HepG2 (cell line): ENCODE data around the gene SPON2. TPM values are rescaled to one million over a fixed set of nuclear protein-coding genes. Genes with fewer than 3 reads are reported as not detected.

Source experiments
- CCAR2 ChIP-seq: fragments of 200-400 bp; formaldehyde crosslinking; optimal IDR thresholded peaks from 2 replicates; pipeline ENCODE3; 2018; ENCODE audit warnings: low read depth, mild to moderate bottlenecking, low read length, moderate library complexity
- GLI4 ChIP-seq: sonication (generic); formaldehyde crosslinking; IDR thresholded peaks from 2 replicates; pipeline ENCODE4 v1.5.1; 2020; ENCODE audit warnings: missing genetic modification reagents, mild to moderate bottlenecking, moderate library complexity, borderline replicate concordance
- HHEX ChIP-seq: IDR thresholded peaks from 2 replicates; pipeline ENCODE4 v1.6.1; 2016; ENCODE audit warnings: control low read depth
- LBX2 ChIP-seq: sonication (generic); formaldehyde crosslinking; IDR thresholded peaks from 2 replicates; pipeline ENCODE4 v1.5.0; 2020; ENCODE audit warnings: missing genetic modification reagents, mild to moderate bottlenecking, borderline replicate concordance
- MAF1 ChIP-seq: sonication (generic); formaldehyde crosslinking; IDR thresholded peaks from 2 replicates; pipeline ENCODE4 v1.5.0; 2020; ENCODE audit warnings: missing genetic modification reagents, borderline replicate concordance
- MAFK ChIP-seq, 2 experiments: IDR thresholded peaks in 1 of 2; conservative IDR thresholded peaks in 1 of 2; 2 replicates each; pipeline ENCODE4 v1.6.1; 2011; ENCODE audit warnings: improper control_type of control experiment in 2 of 2, low read length in 2 of 2
- SAFB2 ChIP-seq: sonication (generic); formaldehyde crosslinking; IDR thresholded peaks from 2 replicates; pipeline ENCODE4 v1.5.1; 2020; ENCODE audit warnings: missing genetic modification reagents, low read depth, mild to moderate bottlenecking, borderline replicate concordance
- SUZ12 ChIP-seq: fragments of 150-350 bp; IDR thresholded peaks from 2 replicates; pipeline ENCODE4 v1.6.1; 2014; ENCODE audit warnings: low read depth, low read length
- THRA ChIP-seq: sonication (generic); formaldehyde crosslinking; IDR thresholded peaks from 2 replicates; pipeline ENCODE4 v1.4.0; 2020; ENCODE audit warnings: missing genetic modification reagents, borderline replicate concordance
- ZNF674 ChIP-seq: sonication (generic); formaldehyde crosslinking; IDR thresholded peaks from 2 replicates; pipeline ENCODE4 v1.5.0; 2020; ENCODE audit warnings: low read depth, mild to moderate bottlenecking, missing genetic modification reagents
- ZNF891 ChIP-seq: sonication (generic); formaldehyde crosslinking; IDR thresholded peaks from 2 replicates; pipeline ENCODE4 v1.5.0; 2020; ENCODE audit warnings: mild to moderate bottlenecking, missing genetic modification reagents
- polyA plus RNA-seq, 8 experiments: library from polyadenylated mRNA; depleted of rRNA in 3 of 8; stranded (reverse) in 7 of 8; unstranded in 1 of 8; fragments of >200 nt; fragmentation: Illumina TruSeq in 4 of 8; extraction: Trizol in 4 of 8; gene quantifications; 2 replicates each; pipeline versions ENCODE4 v1.2.1 to v1.2.3, GENCODE V29; 2011 to 2016; ENCODE audit warnings: low read depth in 4 of 8, missing spikeins in 1 of 8, mixed read lengths in 1 of 8; ENCODE audit not compliant: insufficient read depth in 1 of 8
- total RNA-seq, 5 experiments: library from RNA; depleted of rRNA; stranded (reverse); fragments of >200 nt; fragmentation: Illumina TruSeq; extraction: Trizol; gene quantifications; 2 replicates each; pipeline ENCODE4 v1.2.3, GENCODE V29; 2016; ENCODE audit warnings: low read depth in 1 of 5
- TF ChIP-seq, protein P1 (sequence below): sonication (generic); formaldehyde crosslinking; IDR thresholded peaks from 2 replicates; pipeline ENCODE4 v1.4.0; 2020; ENCODE audit warnings: missing genetic modification reagents
- TF ChIP-seq, protein P2 (sequence below): sonication (generic); formaldehyde crosslinking; IDR thresholded peaks from 2 replicates; pipeline ENCODE4 v1.4.0; 2020; ENCODE audit warnings: missing genetic modification reagents

Gene SPON2
- total and polyA plus RNA-seq, 2 of the 13 experiments (the other 11 are each of a cell fraction or from before 2014, with no cell fraction given), result 17.4 to 55.2 TPM

DNA sequence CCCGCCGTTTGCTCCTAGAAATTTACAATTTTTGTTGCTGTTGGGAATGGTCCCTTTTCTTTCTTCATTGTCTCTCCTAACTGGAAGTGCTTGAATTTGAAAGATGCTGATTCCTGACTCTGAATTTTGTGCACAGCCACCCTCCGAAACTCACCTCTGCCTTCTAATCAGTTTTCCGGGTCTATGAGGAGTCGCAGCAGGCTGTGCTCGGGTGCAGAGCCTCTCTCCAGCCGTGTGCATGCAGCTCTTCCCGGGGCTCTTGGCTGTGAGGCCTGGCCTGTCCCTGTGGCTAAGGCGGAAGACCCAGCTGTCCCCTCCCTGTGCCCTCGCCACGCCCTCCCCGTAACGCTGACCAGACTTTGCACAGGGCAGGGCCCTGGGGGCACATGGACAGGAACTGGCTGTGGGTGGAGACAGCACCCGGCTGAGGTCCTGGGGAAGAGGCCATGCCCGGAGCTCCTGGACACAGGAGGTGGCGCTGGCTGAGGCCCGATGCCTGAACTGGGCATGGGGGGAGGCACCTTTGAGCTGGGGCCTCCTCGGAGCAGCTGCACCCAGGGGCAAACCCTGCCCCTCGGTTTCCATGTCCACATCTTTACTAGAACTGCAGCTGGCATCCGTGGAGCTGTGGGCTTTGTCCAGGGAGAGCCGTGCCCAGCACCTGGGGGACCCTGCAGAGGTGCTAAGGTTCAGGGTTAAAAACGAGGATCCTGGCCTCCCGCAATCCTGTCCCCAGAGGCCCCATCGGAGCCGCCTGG, 32.6 kb upstream of the SPON2 start (continued):
- TF ChIP-seq LBX2 (peak; percentile 91; the same call in 1 of the 2 replicates), SAFB2 (CRISPR knock-in tag) (no peak; the same call in 1 of the 2 replicates), MAF1 (CRISPR knock-in tag) (no peak), ZNF674 (CRISPR knock-in tag) (no peak), SUZ12 (no peak), HHEX (CRISPR knock-in tag) (no peak), MAFK (conservative IDR thresholded peaks at IDR 0.05 in 1 of 2, IDR thresholded peaks at IDR 0.05 in 1 of 2; ENCODE audit: low read length in 2 of 2) (no peak), GLI4 (CRISPR knock-in tag) (no peak), THRA (peak; percentile 81), ZNF891 (peak; percentile 69; the same call in 1 of the 2 replicates), CCAR2 (no peak)
- TF ChIP-seq, protein P1, sequence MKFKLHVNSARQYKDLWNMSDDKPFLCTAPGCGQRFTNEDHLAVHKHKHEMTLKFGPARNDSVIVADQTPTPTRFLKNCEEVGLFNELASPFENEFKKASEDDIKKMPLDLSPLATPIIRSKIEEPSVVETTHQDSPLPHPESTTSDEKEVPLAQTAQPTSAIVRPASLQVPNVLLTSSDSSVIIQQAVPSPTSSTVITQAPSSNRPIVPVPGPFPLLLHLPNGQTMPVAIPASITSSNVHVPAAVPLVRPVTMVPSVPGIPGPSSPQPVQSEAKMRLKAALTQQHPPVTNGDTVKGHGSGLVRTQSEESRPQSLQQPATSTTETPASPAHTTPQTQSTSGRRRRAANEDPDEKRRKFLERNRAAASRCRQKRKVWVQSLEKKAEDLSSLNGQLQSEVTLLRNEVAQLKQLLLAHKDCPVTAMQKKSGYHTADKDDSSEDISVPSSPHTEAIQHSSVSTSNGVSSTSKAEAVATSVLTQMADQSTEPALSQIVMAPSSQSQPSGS (CRISPR knock-in tag), result peak; percentile 80; the same call in 1 of the 2 replicates
- TF ChIP-seq, protein P2, sequence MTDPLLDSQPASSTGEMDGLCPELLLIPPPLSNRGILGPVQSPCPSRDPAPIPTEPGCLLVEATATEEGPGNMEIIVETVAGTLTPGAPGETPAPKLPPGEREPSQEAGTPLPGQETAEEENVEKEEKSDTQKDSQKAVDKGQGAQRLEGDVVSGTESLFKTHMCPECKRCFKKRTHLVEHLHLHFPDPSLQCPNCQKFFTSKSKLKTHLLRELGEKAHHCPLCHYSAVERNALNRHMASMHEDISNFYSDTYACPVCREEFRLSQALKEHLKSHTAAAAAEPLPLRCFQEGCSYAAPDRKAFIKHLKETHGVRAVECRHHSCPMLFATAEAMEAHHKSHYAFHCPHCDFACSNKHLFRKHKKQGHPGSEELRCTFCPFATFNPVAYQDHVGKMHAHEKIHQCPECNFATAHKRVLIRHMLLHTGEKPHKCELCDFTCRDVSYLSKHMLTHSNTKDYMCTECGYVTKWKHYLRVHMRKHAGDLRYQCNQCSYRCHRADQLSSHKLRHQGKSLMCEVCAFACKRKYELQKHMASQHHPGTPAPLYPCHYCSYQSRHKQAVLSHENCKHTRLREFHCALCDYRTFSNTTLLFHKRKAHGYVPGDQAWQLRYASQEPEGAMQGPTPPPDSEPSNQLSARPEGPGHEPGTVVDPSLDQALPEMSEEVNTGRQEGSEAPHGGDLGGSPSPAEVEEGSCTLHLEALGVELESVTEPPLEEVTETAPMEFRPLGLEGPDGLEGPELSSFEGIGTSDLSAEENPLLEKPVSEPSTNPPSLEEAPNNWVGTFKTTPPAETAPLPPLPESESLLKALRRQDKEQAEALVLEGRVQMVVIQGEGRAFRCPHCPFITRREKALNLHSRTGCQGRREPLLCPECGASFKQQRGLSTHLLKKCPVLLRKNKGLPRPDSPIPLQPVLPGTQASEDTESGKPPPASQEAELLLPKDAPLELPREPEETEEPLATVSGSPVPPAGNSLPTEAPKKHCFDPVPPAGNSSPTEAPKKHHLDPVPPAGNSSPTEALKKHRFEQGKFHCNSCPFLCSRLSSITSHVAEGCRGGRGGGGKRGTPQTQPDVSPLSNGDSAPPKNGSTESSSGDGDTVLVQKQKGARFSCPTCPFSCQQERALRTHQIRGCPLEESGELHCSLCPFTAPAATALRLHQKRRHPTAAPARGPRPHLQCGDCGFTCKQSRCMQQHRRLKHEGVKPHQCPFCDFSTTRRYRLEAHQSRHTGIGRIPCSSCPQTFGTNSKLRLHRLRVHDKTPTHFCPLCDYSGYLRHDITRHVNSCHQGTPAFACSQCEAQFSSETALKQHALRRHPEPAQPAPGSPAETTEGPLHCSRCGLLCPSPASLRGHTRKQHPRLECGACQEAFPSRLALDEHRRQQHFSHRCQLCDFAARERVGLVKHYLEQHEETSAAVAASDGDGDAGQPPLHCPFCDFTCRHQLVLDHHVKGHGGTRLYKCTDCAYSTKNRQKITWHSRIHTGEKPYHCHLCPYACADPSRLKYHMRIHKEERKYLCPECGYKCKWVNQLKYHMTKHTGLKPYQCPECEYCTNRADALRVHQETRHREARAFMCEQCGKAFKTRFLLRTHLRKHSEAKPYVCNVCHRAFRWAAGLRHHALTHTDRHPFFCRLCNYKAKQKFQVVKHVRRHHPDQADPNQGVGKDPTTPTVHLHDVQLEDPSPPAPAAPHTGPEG, result peak; percentile 92; the same call in 1 of the 2 replicates
